ENCODE measurements around the gene ADA.
"Not testable (repeated sequence)": the region's sequence is repeated elsewhere in the genome, so short reads cannot be mapped to it uniquely, and the experiment has no call there.

Gene ADA

GRCh38 chr20:44678242-44678641 lies 26.7 kb upstream of the ADA start:
- ATAC-seq: no peak
- no peak for TF ChIP-seq SNAI2 (CRISPR knock-in tag; IDR thresholded peaks at IDR 0.05)
- TF ChIP-seq PPARA (CRISPR knock-in tag; IDR thresholded peaks at IDR 0.05; ENCODE audit: borderline replicate concordance): no peak
- TF ChIP-seq BACH2 (CRISPR knock-in tag; IDR thresholded peaks at IDR 0.05; ENCODE audit: borderline replicate concordance): no peak
- no peak for TF ChIP-seq TOX (CRISPR knock-in tag; IDR thresholded peaks at IDR 0.05; ENCODE audit: borderline replicate concordance)
- no peak for TF ChIP-seq PATZ1 (CRISPR knock-in tag; IDR thresholded peaks at IDR 0.05; ENCODE audit: borderline replicate concordance)

GRCh38 chr20:44672318-44672902 lies 20.9 kb upstream of the ADA start:
- ATAC-seq: not testable (repeated sequence)

- ATAC-seq: not testable (repeated sequence)
These were observed 20.0 kb upstream of the ADA start for GRCh38 chr20:44671541-44671940.

GRCh38 chr20:44670851-44671250 lies 19.4 kb upstream of the ADA start:
- ATAC-seq: not testable (repeated sequence)

DNA sequence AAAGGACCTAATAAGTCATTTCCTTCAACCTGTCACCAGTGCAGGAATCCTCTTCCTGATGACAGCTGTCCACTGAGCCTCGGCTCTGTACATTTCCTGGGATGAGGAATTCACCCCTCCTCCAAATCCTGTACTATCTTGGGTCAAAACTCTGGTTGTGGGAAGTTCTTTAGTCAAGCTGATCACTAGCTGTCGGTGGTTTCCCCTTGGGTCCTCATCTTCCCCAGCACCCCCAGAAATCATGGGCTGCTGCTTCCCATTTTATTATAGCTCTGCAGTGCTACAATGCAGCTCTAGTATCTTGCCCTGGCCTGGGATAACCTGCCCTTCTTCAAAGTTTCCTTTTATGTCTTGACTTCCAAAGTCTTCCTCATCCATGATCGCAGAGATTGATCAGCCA lies 14.6 kb upstream of the ADA start:
- ATAC-seq: no peak
- TF ChIP-seq RARB (CRISPR knock-in tag; IDR thresholded peaks at IDR 0.05): no peak
- no peak for TF ChIP-seq TOX (CRISPR knock-in tag; IDR thresholded peaks at IDR 0.05; ENCODE audit: borderline replicate concordance)
- no peak for TF ChIP-seq ESRRG (CRISPR knock-in tag; IDR thresholded peaks at IDR 0.05)
- no peak for TF ChIP-seq PPARA (CRISPR knock-in tag; IDR thresholded peaks at IDR 0.05; ENCODE audit: borderline replicate concordance)
- no peak for TF ChIP-seq ZFP30 (CRISPR knock-in tag; IDR thresholded peaks at IDR 0.05)
- no peak for TF ChIP-seq ZC3H10 (CRISPR knock-in tag; IDR thresholded peaks at IDR 0.05)
- TF ChIP-seq, protein P1, sequence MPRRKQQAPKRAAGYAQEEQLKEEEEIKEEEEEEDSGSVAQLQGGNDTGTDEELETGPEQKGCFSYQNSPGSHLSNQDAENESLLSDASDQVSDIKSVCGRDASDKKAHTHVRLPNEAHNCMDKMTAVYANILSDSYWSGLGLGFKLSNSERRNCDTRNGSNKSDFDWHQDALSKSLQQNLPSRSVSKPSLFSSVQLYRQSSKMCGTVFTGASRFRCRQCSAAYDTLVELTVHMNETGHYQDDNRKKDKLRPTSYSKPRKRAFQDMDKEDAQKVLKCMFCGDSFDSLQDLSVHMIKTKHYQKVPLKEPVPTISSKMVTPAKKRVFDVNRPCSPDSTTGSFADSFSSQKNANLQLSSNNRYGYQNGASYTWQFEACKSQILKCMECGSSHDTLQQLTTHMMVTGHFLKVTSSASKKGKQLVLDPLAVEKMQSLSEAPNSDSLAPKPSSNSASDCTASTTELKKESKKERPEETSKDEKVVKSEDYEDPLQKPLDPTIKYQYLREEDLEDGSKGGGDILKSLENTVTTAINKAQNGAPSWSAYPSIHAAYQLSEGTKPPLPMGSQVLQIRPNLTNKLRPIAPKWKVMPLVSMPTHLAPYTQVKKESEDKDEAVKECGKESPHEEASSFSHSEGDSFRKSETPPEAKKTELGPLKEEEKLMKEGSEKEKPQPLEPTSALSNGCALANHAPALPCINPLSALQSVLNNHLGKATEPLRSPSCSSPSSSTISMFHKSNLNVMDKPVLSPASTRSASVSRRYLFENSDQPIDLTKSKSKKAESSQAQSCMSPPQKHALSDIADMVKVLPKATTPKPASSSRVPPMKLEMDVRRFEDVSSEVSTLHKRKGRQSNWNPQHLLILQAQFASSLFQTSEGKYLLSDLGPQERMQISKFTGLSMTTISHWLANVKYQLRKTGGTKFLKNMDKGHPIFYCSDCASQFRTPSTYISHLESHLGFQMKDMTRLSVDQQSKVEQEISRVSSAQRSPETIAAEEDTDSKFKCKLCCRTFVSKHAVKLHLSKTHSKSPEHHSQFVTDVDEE (CRISPR knock-in tag; IDR thresholded peaks at IDR 0.05): no peak

DNA sequence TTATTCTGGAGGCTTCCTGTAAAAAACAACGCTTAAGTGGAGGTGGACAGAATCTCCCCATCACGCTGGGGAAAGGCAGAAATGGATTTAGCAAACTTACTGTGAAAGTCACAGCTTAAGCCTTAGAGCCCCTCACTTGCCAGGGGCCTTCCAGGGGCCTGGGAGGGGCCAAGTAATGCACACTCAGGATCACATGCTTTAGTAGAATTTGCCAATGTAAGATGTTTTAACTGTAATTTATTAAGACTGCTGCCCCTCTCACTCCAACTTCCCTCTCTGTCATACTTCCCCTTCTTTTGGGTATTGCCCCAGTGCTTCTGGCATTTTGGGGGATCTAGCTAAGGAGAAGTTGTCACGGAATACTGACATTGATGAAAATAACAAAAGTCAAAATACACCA lies 12.6 kb upstream of the ADA start:
- ATAC-seq: no peak

More for the DNA sequence above, 12.6 kb upstream of the ADA start:
- TF ChIP-seq SNAI2 (CRISPR knock-in tag; IDR thresholded peaks at IDR 0.05) (no peak), ISL1 (CRISPR knock-in tag; IDR thresholded peaks at IDR 0.05) (no peak), TCF4 (CRISPR knock-in tag; IDR thresholded peaks at IDR 0.05; ENCODE audit: borderline replicate concordance) (no peak), BACH2 (CRISPR knock-in tag; IDR thresholded peaks at IDR 0.05; ENCODE audit: borderline replicate concordance) (no peak), RARB (CRISPR knock-in tag; IDR thresholded peaks at IDR 0.05) (no peak), ARNTL (CRISPR knock-in tag; IDR thresholded peaks at IDR 0.05; ENCODE audit: borderline replicate concordance, low read depth) (no peak), TOX (CRISPR knock-in tag; IDR thresholded peaks at IDR 0.05; ENCODE audit: borderline replicate concordance) (no peak), ZC3H10 (CRISPR knock-in tag; IDR thresholded peaks at IDR 0.05) (no peak), ESRRG (CRISPR knock-in tag; IDR thresholded peaks at IDR 0.05) (no peak), PPARA (CRISPR knock-in tag; IDR thresholded peaks at IDR 0.05; ENCODE audit: borderline replicate concordance) (no peak), PATZ1 (CRISPR knock-in tag; IDR thresholded peaks at IDR 0.05; ENCODE audit: borderline replicate concordance) (no peak), CSDC2 (CRISPR knock-in tag; IDR thresholded peaks at IDR 0.05) (no peak)
- TF ChIP-seq, protein P1 (CRISPR knock-in tag; IDR thresholded peaks at IDR 0.05): no peak

All from SK-N-SH treated with all-trans-retinoic acid at 6 μM for 48 hours (cell line).